Gastroesophageal sphincter (tissue), 4 donors: ENCODE data around the gene MOV10L1. TPM values are rescaled to one million over a fixed set of nuclear protein-coding genes. Genes with fewer than 3 reads are reported as not detected.
A peak's percentile ranks its signal among the peaks of the same experiment; 100 is the strongest.
"Not testable (repeated sequence)": the region's sequence is repeated elsewhere in the genome, so short reads cannot be mapped to it uniquely, and the experiment has no call there.

Source experiments
- ATAC-seq: fragments of 150-250 bp; one replicate; pipeline ENCODE4 v1.9.1; 2016; ENCODE audit warnings: mild to moderate bottlenecking, moderate library complexity
- H3K27ac ChIP-seq, 4 donors: fragments of 200-600 bp; sonication (generic) in 3 of 4; 1 replicate in 3 of 4; 2 replicates in 1 of 4; pipeline ENCODE4 v1.5.1; 2016 to 2019
- H3K27me3 ChIP-seq: fragments of 200-600 bp; sonication (generic); one replicate; pipeline ENCODE4 v1.5.1; 2019
- H3K36me3 ChIP-seq, 2 donors: fragments of 200-600 bp; sonication (generic); one replicate each; pipeline ENCODE4 v1.5.1; 2019; ENCODE audit warnings: control low read depth in 1 of 2
- H3K4me1 ChIP-seq, 3 donors: fragments of 200-600 bp; sonication (generic); 1 replicate in 2 of 3; 2 replicates in 1 of 3; pipeline ENCODE4 v1.5.1; 2016 to 2019; ENCODE audit warnings: control low read depth in 2 of 3
- H3K4me3 ChIP-seq, 2 donors: fragments of 200-600 bp; sonication (generic); one replicate each; pipeline ENCODE4 v1.5.1; 2019; ENCODE audit warnings: mild to moderate bottlenecking in 1 of 2, moderate library complexity in 1 of 2
- H3K9me3 ChIP-seq, 3 donors: fragments of 200-600 bp; sonication (generic); one replicate each; pipeline ENCODE4 v1.5.1; 2017 to 2019; ENCODE audit warnings: control low read depth in 2 of 3
- CTCF ChIP-seq, 4 experiments: fragments of 200-600 bp in 2 of 4; fragments of 450-650 bp in 2 of 4; sonication (generic) in 1 of 4; IDR thresholded peaks; one replicate each; pipeline ENCODE4 v1.5.1; 2017 to 2019; ENCODE audit warnings: antibody characterized with exemption in 4 of 4, mild to moderate bottlenecking in 2 of 4, moderate library complexity in 2 of 4
- EP300 ChIP-seq: sonication (generic); formaldehyde crosslinking; IDR thresholded peaks from one replicate; pipeline ENCODE4 v1.6.1; 2017; ENCODE audit warnings: antibody characterized with exemption, mild to moderate bottlenecking
- POLR2A ChIP-seq, 2 donors: fragments of 450-650 bp; IDR thresholded peaks; one replicate each; pipeline ENCODE4 v1.6.1; 2017; ENCODE audit warnings: antibody characterized with exemption in 2 of 2, mild to moderate bottlenecking in 2 of 2, moderate library complexity in 1 of 2
- POLR2AphosphoS5 ChIP-seq: sonication (generic); formaldehyde crosslinking; IDR thresholded peaks from one replicate; pipeline ENCODE4 v1.6.1; 2017; ENCODE audit warnings: antibody characterized with exemption
- WGBS, 2 donors: methylation state at CpG; one replicate each; pipeline ENCODE4 v1.1.5; 2018; ENCODE audit warnings: low coverage in 1 of 2; 5-methylcytosine and 5-hydroxymethylcytosine counted together
- total RNA-seq, 4 donors: library from RNA; depleted of rRNA; stranded (reverse); fragments of >200 nt; gene quantifications; one replicate each; pipeline ENCODE4 v1.1.0, GENCODE V29; 2016

Gene MOV10L1
- total RNA-seq, 4 donors from 2014 or later = 0.78 TPM; not detected in 3

GRCh38 chr22:50162391-50162956, 72.7 kb downstream of the MOV10L1 start:
- no peaks in the 10 kb centered on the region for H3K36me3 ChIP-seq
- no peak overlapping the region for H3K27ac ChIP-seq
- ATAC-seq = no peak
- H3K9me3 ChIP-seq = no peaks in the 10 kb centered on the region
- peaks cover 16% of the 10 kb centered on the region for H3K27me3 ChIP-seq
- no CpG with 5 or more reads among the region's 10 CpGs for WGBS, 2 donors
- no peaks in the 10 kb centered on the region for H3K4me1 ChIP-seq
- H3K4me3 ChIP-seq = no peak overlapping the region
- TF ChIP-seq POLR2AphosphoS5 (no peak), POLR2A (IDR thresholded peaks at IDR 0.05) (no peak), EP300 (no peak), CTCF (IDR thresholded peaks at IDR 0.05) (no peak)

- H3K4me1 ChIP-seq = peaks cover 0 to 11% (median 0%) of the 10 kb centered on the region in 3 donors
- WGBS, 2 donors = 94 to 100% methylated on average over 1 to 9 of the region's 28 CpGs
- TF ChIP-seq POLR2A (IDR thresholded peaks at IDR 0.05) = no peak
- TF ChIP-seq CTCF (IDR thresholded peaks at IDR 0.05) = no peak
- no peak overlapping the region for H3K4me3 ChIP-seq
- ATAC-seq = no peak
- H3K27ac ChIP-seq = no peak overlapping the region
- H3K27me3 ChIP-seq = peaks cover 39% of the 10 kb centered on the region
- no peaks in the 10 kb centered on the region for H3K9me3 ChIP-seq
- H3K36me3 ChIP-seq = no peaks in the 10 kb centered on the region
Observed at GRCh38 chr22:50165436-50166123, 75.8 kb downstream of the MOV10L1 start.

- 61 to 62% methylated on average over 7 to 8 of the region's 11 CpGs for WGBS, 2 donors
- H3K36me3 ChIP-seq = no peaks in the 10 kb centered on the region
- TF ChIP-seq POLR2AphosphoS5 (no peak), CTCF (IDR thresholded peaks at IDR 0.05) (no peak), EP300 (no peak), POLR2A (IDR thresholded peaks at IDR 0.05) (no peak)
- no peak for ATAC-seq
- H3K4me3 ChIP-seq = no peak overlapping the region
- no peaks in the 10 kb centered on the region for H3K9me3 ChIP-seq
- peaks cover 48% of the 10 kb centered on the region for H3K27me3 ChIP-seq
- H3K27ac ChIP-seq = no peak overlapping the region
- peaks cover 0 to 19% (median 4%) of the 10 kb centered on the region in 3 donors for H3K4me1 ChIP-seq
Observed at GRCh38 chr22:50167689-50168489, 78.1 kb downstream of the MOV10L1 start.

GRCh38 chr22:50168490-50169180, 78.8 kb downstream of the MOV10L1 start:
- H3K27ac ChIP-seq, H3K4me3 ChIP-seq, ATAC-seq, H3K9me3 ChIP-seq, H3K36me3 ChIP-seq: not testable (repeated sequence)
- peaks cover 0 to 19% (median 4%) of the 10 kb centered on the region in 3 donors for H3K4me1 ChIP-seq
- 61 to 81% methylated on average over 5 of the region's 5 CpGs for WGBS, 2 donors
- H3K27me3 ChIP-seq = peaks cover 55% of the 10 kb centered on the region

GRCh38 chr22:50169181-50169759, 79.5 kb downstream of the MOV10L1 start:
- ATAC-seq = no peak
- H3K27me3 ChIP-seq = peaks cover 61% of the 10 kb centered on the region
- H3K9me3 ChIP-seq = no peaks in the 10 kb centered on the region
- no peak overlapping the region for H3K27ac ChIP-seq
- H3K36me3 ChIP-seq = no peaks in the 10 kb centered on the region
- WGBS, 2 donors = 12 to 44% methylated on average over 7 to 8 of the region's 36 CpGs
- H3K4me3 ChIP-seq = peak overlapping the region in 1 of 2 donors; percentile 58
- peaks cover 0 to 19% (median 4%) of the 10 kb centered on the region in 3 donors for H3K4me1 ChIP-seq
- TF ChIP-seq EP300 (no peak), POLR2A (IDR thresholded peaks at IDR 0.05) (no peak), POLR2AphosphoS5 (no peak), CTCF (IDR thresholded peaks at IDR 0.05) (no peak)
